Adrenal gland (tissue), 12 donors: ENCODE measurements around the gene ATP1A1. TPM values are rescaled to one million over a fixed set of nuclear protein-coding genes. Genes with fewer than 3 reads are reported as not detected.

Experiments used
- DNase-seq, 7 donors: peaks; one replicate each; pipeline ENCODE4 v3.0.0-alpha.2; 2019 to 2020
- H3K27ac ChIP-seq, 5 donors: fragments of 200-600 bp; sonication (generic) in 4 of 5; 1 replicate in 3 of 5; 2 replicates in 2 of 5; pipeline versions ENCODE4 v1.5.1 to v1.8.0; 2016 to 2020; ENCODE audit warnings: mild to moderate bottlenecking in 1 of 5
- H3K27me3 ChIP-seq: fragments of 200-600 bp; 2 replicates; pipeline ENCODE4 v1.8.0; 2021
- H3K36me3 ChIP-seq, 2 donors: fragments of 200-600 bp; replicated peaks in 1 of 2; 1 replicate in 1 of 2; 2 replicates in 1 of 2; pipeline versions ENCODE4 v1.5.1 to v1.8.0; 2018 to 2022
- H3K4me1 ChIP-seq, 2 donors: fragments of 200-600 bp; replicated peaks in 1 of 2; 1 replicate in 1 of 2; 2 replicates in 1 of 2; pipeline versions ENCODE4 v1.5.1 to v1.8.0; 2018 to 2021
- H3K4me3 ChIP-seq, 4 donors: fragments of 200-600 bp; sonication (generic) in 3 of 4; one replicate each; pipeline ENCODE4 v1.5.1; 2016 to 2018
- H3K9me3 ChIP-seq, 3 donors: fragments of 200-600 bp; sonication (generic) in 1 of 3; replicated peaks in 1 of 3; 1 replicate in 2 of 3; 2 replicates in 1 of 3; pipeline versions ENCODE4 v1.5.1 to v1.8.0; 2016 to 2021
- POLR2A ChIP-seq, 2 donors: fragments of 450-650 bp; IDR thresholded peaks; one replicate each; pipeline ENCODE4 v1.6.1; 2017; ENCODE audit warnings: antibody characterized with exemption in 2 of 2, mild to moderate bottlenecking in 2 of 2, moderate library complexity in 1 of 2
- WGBS, 4 donors: extraction: QIAGEN DNeasy Blood & Tissue Kit in 2 of 4; methylation state at CpG; one replicate each; pipeline versions ENCODE4 v1.1.5 to v1.1.7; 2013 to 2017; 5-methylcytosine and 5-hydroxymethylcytosine counted together
- intact Hi-C, 2 donors: fragments of 100-400 bp; cut with DNase I; formaldehyde crosslinking; loops; one replicate each; pipeline versions ENCODE4 v1.14.1 to v1.15.0; 2022 to 2023
- polyA plus RNA-seq, 3 donors: library from polyadenylated mRNA; stranded (reverse); fragments of 200-250 nt in 2 of 3; fragments of 350-450 nt in 1 of 3; fragmentation: Illumina TruSeq in 1 of 3; extraction: RNeasy Lipid Tissue Mini Kit (QIAGEN cat#74804) in 1 of 3; gene quantifications; one replicate each; pipeline ENCODE4 v1.2.3, GENCODE V29; 2013 to 2014
- total RNA-seq, 9 donors: library from RNA; depleted of rRNA in 4 of 9; stranded (reverse); fragments of >200 nt in 4 of 9; fragments of 120-200 nt in 1 of 9; fragmentation: NEBNext Ultra II Directional in 1 of 9; extraction: Animal tissue kit (Norgen Biotek cat#: 25700) in 1 of 9; gene quantifications; one replicate each; pipeline versions ENCODE4 v1.1.0 to v1.2.4, GENCODE V29; 2013 to 2023
- TF ChIP-seq, protein P1 (sequence below), 6 experiments: fragments of 450-650 bp in 4 of 6; fragments of 200-600 bp in 2 of 6; sonication (generic) in 1 of 6; IDR thresholded peaks; 1 replicate in 5 of 6; 2 replicates in 1 of 6; pipeline versions ENCODE4 v1.5.1 to v1.8.0; 2016 to 2021; ENCODE audit warnings: antibody characterized with exemption in 6 of 6, mild to moderate bottlenecking in 2 of 6, moderate library complexity in 1 of 6
- donor health status: healthy with polysubstance abuse.
- donor health status: Bipolar disorder and iron deficiency.
- donor health status: DM: yes; HTN: yes; CAD: no.
- donor health status: DM: no; HTN: no; CAD: no.
- donor health status: DM: no; HTN: no; CAD: no.
- donor health status: DM: yes; HTN: yes; CAD: no.

ATP1A1 gene
- total and polyA plus RNA-seq, 12 donors, result 60.7 to 377 (median 222) TPM

DNA sequence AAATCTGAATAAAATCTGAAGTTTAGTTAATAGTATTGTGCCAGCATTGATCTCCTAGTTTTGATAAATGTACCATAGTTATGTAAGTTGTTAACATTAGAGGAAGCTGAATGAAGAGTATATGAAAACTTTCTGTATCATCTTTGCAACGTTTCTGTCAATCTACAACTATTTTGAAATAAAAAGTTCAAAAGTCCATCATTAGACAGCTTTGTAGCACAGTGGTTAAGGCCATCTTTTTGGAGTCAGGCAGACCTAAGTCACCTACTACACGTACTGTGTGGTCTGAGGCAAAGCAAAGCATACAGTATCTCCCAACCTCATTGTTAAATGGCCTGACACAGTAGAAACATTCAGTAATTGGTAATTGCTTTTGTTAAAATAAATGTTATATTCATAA, 47.9 kb upstream of the ATP1A1 start:
- TF ChIP-seq, protein P1, sequence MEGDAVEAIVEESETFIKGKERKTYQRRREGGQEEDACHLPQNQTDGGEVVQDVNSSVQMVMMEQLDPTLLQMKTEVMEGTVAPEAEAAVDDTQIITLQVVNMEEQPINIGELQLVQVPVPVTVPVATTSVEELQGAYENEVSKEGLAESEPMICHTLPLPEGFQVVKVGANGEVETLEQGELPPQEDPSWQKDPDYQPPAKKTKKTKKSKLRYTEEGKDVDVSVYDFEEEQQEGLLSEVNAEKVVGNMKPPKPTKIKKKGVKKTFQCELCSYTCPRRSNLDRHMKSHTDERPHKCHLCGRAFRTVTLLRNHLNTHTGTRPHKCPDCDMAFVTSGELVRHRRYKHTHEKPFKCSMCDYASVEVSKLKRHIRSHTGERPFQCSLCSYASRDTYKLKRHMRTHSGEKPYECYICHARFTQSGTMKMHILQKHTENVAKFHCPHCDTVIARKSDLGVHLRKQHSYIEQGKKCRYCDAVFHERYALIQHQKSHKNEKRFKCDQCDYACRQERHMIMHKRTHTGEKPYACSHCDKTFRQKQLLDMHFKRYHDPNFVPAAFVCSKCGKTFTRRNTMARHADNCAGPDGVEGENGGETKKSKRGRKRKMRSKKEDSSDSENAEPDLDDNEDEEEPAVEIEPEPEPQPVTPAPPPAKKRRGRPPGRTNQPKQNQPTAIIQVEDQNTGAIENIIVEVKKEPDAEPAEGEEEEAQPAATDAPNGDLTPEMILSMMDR (IDR thresholded peaks at IDR 0.05), result no peak
- no peak for TF ChIP-seq POLR2A (IDR thresholded peaks at IDR 0.05)
- WGBS, 4 donors, result 75 to 81% (median 79%) methylated on average over 2 of the region's 2 CpGs
- Histone ChIP-seq H3K27ac (no peak overlapping the region), H3K9me3 (no peaks in the 10 kb centered on the region), H3K4me3 (no peak overlapping the region), H3K36me3 (no peaks in the 10 kb centered on the region), H3K27me3 (no peaks in the 10 kb centered on the region), H3K4me1 (no peaks in the 10 kb centered on the region)
- intact Hi-C loops, result no loop called here
- no peak for DNase-seq

DNA sequence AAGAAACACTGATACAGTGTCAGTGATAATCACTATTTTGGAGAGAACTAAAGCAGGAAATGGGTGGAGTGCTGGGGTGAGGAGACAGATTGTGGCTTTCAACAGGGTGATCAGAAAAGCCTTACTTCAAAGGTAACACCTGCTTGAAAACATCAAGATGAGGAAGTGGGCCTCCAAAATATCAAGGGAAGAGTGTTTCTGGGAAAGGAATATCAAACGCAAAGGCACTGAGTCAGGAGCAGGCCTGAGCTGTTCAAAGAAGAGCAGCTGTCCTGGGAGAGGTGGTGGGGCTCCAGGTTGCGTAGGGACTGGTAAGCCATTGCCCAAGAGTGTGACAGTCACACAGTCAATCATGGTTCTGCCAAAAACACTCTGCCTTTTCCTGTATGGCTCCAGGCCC, 47.1 kb upstream of the ATP1A1 start:
- no peaks in the 10 kb centered on the region for H3K36me3 ChIP-seq
- no peaks in the 10 kb centered on the region for H3K27me3 ChIP-seq
- intact Hi-C loops, result no loop called here
- DNase-seq, result no peak
- no peaks in the 10 kb centered on the region for H3K9me3 ChIP-seq
- WGBS, 4 donors, result 74 to 96% (median 87%) methylated on average over 2 of the region's 2 CpGs
- no peak overlapping the region for H3K4me3 ChIP-seq
- no peaks in the 10 kb centered on the region for H3K4me1 ChIP-seq
- no peak overlapping the region for H3K27ac ChIP-seq
- TF ChIP-seq, protein P1 (IDR thresholded peaks at IDR 0.05), result no peak
- TF ChIP-seq POLR2A (IDR thresholded peaks at IDR 0.05), result no peak

DNA sequence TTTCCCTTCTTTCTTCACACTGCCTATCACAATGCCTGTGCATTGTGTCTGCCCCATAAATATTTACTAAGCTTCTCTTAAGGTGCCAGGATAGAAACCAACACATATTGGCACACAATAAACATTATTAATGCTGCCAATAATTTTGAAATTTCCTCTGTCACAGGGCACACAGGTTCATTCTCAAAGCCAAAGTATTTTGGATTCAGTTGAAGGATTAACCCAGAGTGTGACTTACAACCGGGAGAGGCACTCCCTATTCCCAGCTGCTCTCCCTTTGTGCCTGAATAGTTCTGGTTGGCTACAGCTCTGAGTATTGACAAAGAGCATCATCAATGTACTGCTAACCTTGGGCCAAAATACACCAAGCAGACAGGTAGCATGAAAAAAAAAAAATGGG, 46.6 kb upstream of the ATP1A1 start:
- no peaks in the 10 kb centered on the region for H3K27me3 ChIP-seq
- no peaks in the 10 kb centered on the region for H3K36me3 ChIP-seq
- TF ChIP-seq POLR2A (IDR thresholded peaks at IDR 0.05), result no peak
- intact Hi-C loops, result no loop called here
- no peak for DNase-seq
- H3K27ac ChIP-seq, result no peak overlapping the region
- H3K9me3 ChIP-seq, result no peaks in the 10 kb centered on the region
- 85 to 98% (median 95%) methylated on average over 1 of the region's 1 CpG for WGBS, 4 donors
- H3K4me3 ChIP-seq, result no peak overlapping the region
- no peaks in the 10 kb centered on the region for H3K4me1 ChIP-seq

DNA sequence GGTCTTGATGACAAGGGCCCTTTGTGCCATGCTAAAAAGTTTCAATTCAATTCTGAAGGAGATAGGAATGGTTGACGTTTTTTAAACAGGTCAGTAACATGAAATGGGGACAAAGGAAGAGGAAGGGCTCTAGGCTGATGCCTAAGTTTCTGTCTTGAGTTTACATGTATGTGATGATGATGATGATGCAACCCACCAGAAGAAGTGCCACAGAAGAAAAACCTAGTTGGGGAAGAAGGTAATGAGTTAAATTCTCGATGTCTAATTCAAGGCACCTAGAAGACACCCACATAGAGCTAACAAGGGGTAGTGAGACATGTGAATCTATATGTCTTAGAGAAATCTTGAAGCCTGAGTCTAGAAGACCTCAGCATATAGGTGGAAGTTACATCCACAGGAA, 44.4 kb upstream of the ATP1A1 start:
- no peaks in the 10 kb centered on the region for H3K4me1 ChIP-seq
- H3K9me3 ChIP-seq, result no peaks in the 10 kb centered on the region
- H3K4me3 ChIP-seq, result no peak overlapping the region
- intact Hi-C loops, result no loop called here
- no peak for DNase-seq
- no peaks in the 10 kb centered on the region for H3K27me3 ChIP-seq
- 83 to 94% (median 84%) methylated on average over 2 of the region's 2 CpGs for WGBS, 4 donors
- no peak overlapping the region for H3K27ac ChIP-seq
- no peak for TF ChIP-seq POLR2A (IDR thresholded peaks at IDR 0.05)
- TF ChIP-seq, protein P1 (IDR thresholded peaks at IDR 0.05), result no peak
- H3K36me3 ChIP-seq, result no peaks in the 10 kb centered on the region

DNA sequence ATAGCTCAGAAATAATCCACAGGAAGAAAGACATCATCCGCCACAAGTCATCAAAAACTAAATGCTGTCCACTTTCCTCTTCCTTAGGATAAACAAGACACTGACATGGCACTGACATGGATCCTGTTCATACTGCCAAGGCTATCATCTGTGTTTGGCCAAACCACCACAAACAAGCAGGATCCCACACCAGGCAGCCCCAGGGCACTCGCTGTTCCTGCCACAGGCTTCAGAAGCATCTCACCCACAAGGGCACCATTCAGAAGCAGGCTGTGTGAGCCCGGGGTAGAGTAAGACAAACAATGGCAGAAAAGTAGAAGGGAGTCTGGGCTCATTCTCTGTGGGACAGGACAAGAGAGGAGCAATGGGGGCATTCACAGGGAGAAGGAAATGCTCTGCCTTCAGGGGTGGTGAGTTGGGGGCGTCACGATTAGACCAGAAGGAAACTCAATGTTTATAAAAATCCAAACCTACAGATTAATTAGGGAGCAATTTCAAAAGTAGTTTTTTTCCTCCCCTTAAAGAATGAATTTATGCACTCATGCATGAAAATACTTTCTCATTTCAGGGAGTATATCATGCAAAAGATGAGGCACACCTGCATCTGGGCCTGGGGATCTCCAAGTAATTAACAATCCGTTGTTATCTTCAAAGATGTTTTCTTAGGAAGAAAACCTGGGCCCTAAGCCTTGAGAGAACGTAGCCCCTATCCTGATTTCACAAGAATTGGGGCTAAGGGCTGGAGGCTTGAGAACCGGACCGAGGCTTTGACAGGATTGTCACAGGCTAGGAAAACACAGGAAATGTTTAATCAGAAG, 43.3 kb upstream of the ATP1A1 start:
- H3K4me3 ChIP-seq, result no peak overlapping the region
- WGBS, 4 donors, result 70 to 80% (median 76%) methylated on average over 9 of the region's 9 CpGs
- intact Hi-C loops, result no loop called here
- no peaks in the 10 kb centered on the region for H3K27me3 ChIP-seq
- H3K4me1 ChIP-seq, result no peaks in the 10 kb centered on the region
- no peak for DNase-seq
- TF ChIP-seq, protein P1 (IDR thresholded peaks at IDR 0.05), result no peak
- H3K9me3 ChIP-seq, result no peaks in the 10 kb centered on the region
- no peak overlapping the region for H3K27ac ChIP-seq
- no peaks in the 10 kb centered on the region for H3K36me3 ChIP-seq
